Esophagus squamous epithelium (tissue), 5 donors: ENCODE results near the gene CUL7. TPM values are rescaled to one million over a fixed set of nuclear protein-coding genes. Genes with fewer than 3 reads are reported as not detected.

ENCODE experiments used
- DNase-seq: peaks from one replicate; lab custom pipeline; 2025; lab: John Stamatoyannopoulos, UW
- H3K27ac ChIP-seq, 4 donors: fragments of 200-600 bp; sonication (generic); one replicate each; pipeline ENCODE4 v1.5.1; 2016 to 2019; ENCODE audit warnings: mild to moderate bottlenecking in 1 of 4
- H3K27me3 ChIP-seq, 4 donors: fragments of 200-600 bp; sonication (generic); 1 replicate in 3 of 4; 2 replicates in 1 of 4; pipeline versions ENCODE4 v1.5.1 to v1.6.0; 2017 to 2021; ENCODE audit warnings: antibody characterized with exemption in 1 of 4
- H3K36me3 ChIP-seq, 3 donors: fragments of 200-600 bp; sonication (generic); one replicate each; pipeline ENCODE4 v1.5.1; 2016 to 2019
- H3K4me1 ChIP-seq, 3 donors: fragments of 200-600 bp; sonication (generic); one replicate each; pipeline ENCODE4 v1.5.1; 2017 to 2019
- H3K4me3 ChIP-seq, 4 donors: fragments of 200-600 bp; sonication (generic); 1 replicate in 3 of 4; 2 replicates in 1 of 4; pipeline ENCODE4 v1.5.1; 2016 to 2019; ENCODE audit warnings: mild to moderate bottlenecking in 2 of 4, moderate library complexity in 1 of 4
- H3K9me3 ChIP-seq, 3 donors: fragments of 200-600 bp; sonication (generic); one replicate each; pipeline ENCODE4 v1.5.1; 2016 to 2019
- POLR2A ChIP-seq, 4 donors: fragments of 450-650 bp; IDR thresholded peaks; one replicate each; pipeline ENCODE4 v1.6.1; 2017; ENCODE audit warnings: antibody characterized with exemption in 4 of 4, mild to moderate bottlenecking in 4 of 4, moderate library complexity in 3 of 4
- WGBS, 2 donors: methylation state at CpG; one replicate each; pipeline ENCODE4 v1.1.5; 2018; 5-methylcytosine and 5-hydroxymethylcytosine counted together
- intact Hi-C: fragments of 100-400 bp; cut with DNase I; formaldehyde crosslinking; loops from one replicate; pipeline ENCODE4 v1.15.0; 2022
- total RNA-seq, 4 donors: library from RNA; depleted of rRNA; stranded (reverse); fragments of >200 nt; gene quantifications; one replicate each; pipeline ENCODE4 v1.1.0, GENCODE V29; 2016
- TF ChIP-seq, protein P1 (sequence below), 6 experiments: fragments of 450-650 bp in 4 of 6; fragments of 200-600 bp in 2 of 6; sonication (generic) in 2 of 6; IDR thresholded peaks; one replicate each; pipeline ENCODE4 v1.5.1; 2016 to 2019; ENCODE audit warnings: antibody characterized with exemption in 6 of 6, mild to moderate bottlenecking in 4 of 6, moderate library complexity in 4 of 6
- donor health status: DM: yes; HTN: yes; CAD: no.

Gene CUL7
- total RNA-seq, 4 donors from 2014 or later, result 6.5 to 10.8 (median 8.0) TPM

DNA sequence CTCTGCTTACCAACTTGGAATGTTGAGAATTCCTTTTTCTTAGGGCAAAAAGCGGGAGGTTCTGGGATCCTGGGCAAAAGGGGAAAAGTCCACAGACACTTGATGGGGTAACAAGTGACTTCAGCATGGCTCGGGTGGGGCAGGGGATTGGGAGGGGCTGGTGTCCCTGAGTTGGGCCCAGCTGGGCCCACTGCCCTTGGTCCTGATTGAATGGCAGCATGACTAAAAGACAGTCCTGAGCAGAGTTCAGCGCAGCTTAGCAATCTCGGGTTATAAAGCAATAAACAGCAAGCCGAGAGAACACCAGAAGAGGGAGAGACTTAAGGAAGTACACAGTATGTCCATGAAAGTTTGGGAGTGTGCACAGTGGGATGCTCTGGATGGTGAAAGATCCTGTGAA, 63.7 kb downstream of the CUL7 start:
- H3K4me3 ChIP-seq, result no peak overlapping the region
- no peak overlapping the region for H3K27ac ChIP-seq
- DNase-seq, result no peak
- WGBS, 2 donors, result 84 to 90% methylated on average over 4 to 5 of the region's 5 CpGs
- TF ChIP-seq, protein P1, sequence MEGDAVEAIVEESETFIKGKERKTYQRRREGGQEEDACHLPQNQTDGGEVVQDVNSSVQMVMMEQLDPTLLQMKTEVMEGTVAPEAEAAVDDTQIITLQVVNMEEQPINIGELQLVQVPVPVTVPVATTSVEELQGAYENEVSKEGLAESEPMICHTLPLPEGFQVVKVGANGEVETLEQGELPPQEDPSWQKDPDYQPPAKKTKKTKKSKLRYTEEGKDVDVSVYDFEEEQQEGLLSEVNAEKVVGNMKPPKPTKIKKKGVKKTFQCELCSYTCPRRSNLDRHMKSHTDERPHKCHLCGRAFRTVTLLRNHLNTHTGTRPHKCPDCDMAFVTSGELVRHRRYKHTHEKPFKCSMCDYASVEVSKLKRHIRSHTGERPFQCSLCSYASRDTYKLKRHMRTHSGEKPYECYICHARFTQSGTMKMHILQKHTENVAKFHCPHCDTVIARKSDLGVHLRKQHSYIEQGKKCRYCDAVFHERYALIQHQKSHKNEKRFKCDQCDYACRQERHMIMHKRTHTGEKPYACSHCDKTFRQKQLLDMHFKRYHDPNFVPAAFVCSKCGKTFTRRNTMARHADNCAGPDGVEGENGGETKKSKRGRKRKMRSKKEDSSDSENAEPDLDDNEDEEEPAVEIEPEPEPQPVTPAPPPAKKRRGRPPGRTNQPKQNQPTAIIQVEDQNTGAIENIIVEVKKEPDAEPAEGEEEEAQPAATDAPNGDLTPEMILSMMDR (IDR thresholded peaks at IDR 0.05), result no peak
- TF ChIP-seq POLR2A (IDR thresholded peaks at IDR 0.05), result no peak
- no peaks in the 10 kb centered on the region for H3K27me3 ChIP-seq
- H3K9me3 ChIP-seq, result no peaks in the 10 kb centered on the region
- intact Hi-C loops, result no loop called here
- peaks cover 0 to 58% (median 9%) of the 10 kb centered on the region in 3 donors for H3K36me3 ChIP-seq
- H3K4me1 ChIP-seq, result peaks cover 16 to 43% (median 21%) of the 10 kb centered on the region in 3 donors

GRCh38 chr6:42988486-42989020, 65.1 kb downstream of the CUL7 start:
- Histone ChIP-seq H3K9me3 (no peaks in the 10 kb centered on the region), H3K27ac (no peak overlapping the region), H3K4me1 (peaks cover 19 to 48% (median 23%) of the 10 kb centered on the region in 3 donors), H3K4me3 (no peak overlapping the region), H3K27me3 (no peaks in the 10 kb centered on the region), H3K36me3 (peaks cover 0 to 50% (median 9%) of the 10 kb centered on the region in 3 donors)
- 67% methylated on average over 1 of the region's 1 CpG; no CpG with 5 or more reads in 1 of the 2 donors for WGBS, 2 donors
- no peak for DNase-seq
- TF ChIP-seq, protein P1 (IDR thresholded peaks at IDR 0.05), result no peak
- TF ChIP-seq POLR2A (IDR thresholded peaks at IDR 0.05), result no peak
- intact Hi-C loops, result no loop called here

Other genes with a start within 250 kb of the CUL7 start
- 100 to 1,000 TPM in 1 of 4 donors, 10 to 100 TPM in 3; 67.4 to 122 (median 92.2) TPM for gene RPL7L1, start 174.2 kb downstream of the CUL7 start, total RNA-seq
- not detected for gene PTCRA, start 137.8 kb downstream of the CUL7 start, total RNA-seq
- gene CNPY3, start 124.4 kb downstream of the CUL7 start, total RNA-seq, result 10 to 100 TPM; 10.3 to 24.6 (median 17.7) TPM
- gene GNMT, start 93.1 kb downstream of the CUL7 start, total RNA-seq, result under 1 TPM in 1 of 4 donors, not detected in 3; 0.76 TPM
- gene PEX6, start 74.7 kb downstream of the CUL7 start, total RNA-seq, result 10 to 100 TPM; 11.3 to 21.2 (median 17.1) TPM
- gene PPP2R5D, start 69.3 kb downstream of the CUL7 start, total RNA-seq, result 10 to 100 TPM; 15.6 to 35.9 (median 27.4) TPM
- gene MEA1, start 39.9 kb downstream of the CUL7 start, total RNA-seq, result 10 to 100 TPM; 28.9 to 56.6 (median 49.1) TPM
- 10 to 100 TPM; 35.7 to 62.9 (median 48.5) TPM for gene KLHDC3, start 39.6 kb downstream of the CUL7 start, total RNA-seq
- 10 to 100 TPM; 52.5 to 66.4 (median 65.4) TPM for gene RRP36, start 32.2 kb downstream of the CUL7 start, total RNA-seq
- gene MRPL2, start 5.6 kb upstream of the CUL7 start, total RNA-seq, result 10 to 100 TPM; 23.3 to 29.1 (median 24.5) TPM
- 10 to 100 TPM in 2 of 4 donors, 1 to 10 TPM in 2; 4.5 to 15.8 (median 9.4) TPM for gene KLC4, start 5.8 kb upstream of the CUL7 start, total RNA-seq
- 10 to 100 TPM; 30.6 to 44.1 (median 36.7) TPM for gene PTK7, start 22.5 kb upstream of the CUL7 start, total RNA-seq
- 10 to 100 TPM; 22.0 to 38.9 (median 35.3) TPM for gene SRF, start 117.4 kb upstream of the CUL7 start, total RNA-seq
- gene CUL9, start 128.3 kb upstream of the CUL7 start, total RNA-seq, result 10 to 100 TPM; 26.2 to 50.9 (median 32.5) TPM
- 100 to 1,000 TPM in 1 of 4 donors, 10 to 100 TPM in 3; 57.7 to 101 (median 81.5) TPM for gene DNPH1, start 175.6 kb upstream of the CUL7 start, total RNA-seq
- gene TTBK1, start 189.6 kb upstream of the CUL7 start, total RNA-seq, result under 1 TPM in 1 of 4 donors, not detected in 3; 0.13 TPM
- not detected for gene SLC22A7, start 244.4 kb upstream of the CUL7 start, total RNA-seq